Measurements from ENCODE around the gene DEFB132. TPM values are rescaled to one million over a fixed set of nuclear protein-coding genes. Genes with fewer than 3 reads are reported as not detected.

The DEFB132 gene
- total and polyA plus RNA-seq, 2 of the 8 experiments (the other 6 are each of a cell fraction or from before 2014, with no cell fraction given), result not detected

- Histone ChIP-seq H3K23ac (ENCODE audit: insufficient read length) (no peak overlapping the region), H4K91ac (replicated peaks; ENCODE audit: insufficient read length, low read length) (peak overlapping the region; percentile 93), H2BK15ac (ENCODE audit: low read length) (no peak overlapping the region), H2AFZ (ENCODE audit: low read length) (peak overlapping the region; percentile 81; the same call in 1 of the 2 replicates), H3K18ac (ENCODE audit: extremely low read depth, low read length) (peak overlapping the region; percentile 43), H3K27ac (ENCODE audit: low read depth, low read length) (peak overlapping the region; percentile 65), H4K5ac (ENCODE audit: insufficient read length, low read depth, low read length) (peak overlapping the region; percentile 17), H3K56ac (replicated peaks; ENCODE audit: insufficient read length, low read depth, low read length) (peak overlapping the region; percentile 51), H2BK5ac (ENCODE audit: low read depth, low read length) (peak overlapping the region; percentile 83), H3K4me3 (ENCODE audit: extremely low read depth in 1 of 4, insufficient read depth in 2 of 4, low read depth in 3 of 4, low read length in 4 of 4) (peak overlapping the region; percentile 42 to 60 (median 59)), H3K36me3 (ENCODE audit: control insufficient read depth in 2 of 4, insufficient read depth in 4 of 4, low read length in 3 of 4) (no peaks in the 10 kb centered on the region), H3K4me2 (ENCODE audit: insufficient read depth in 1 of 2, low read depth in 2 of 2, low read length in 2 of 2) (peak overlapping the region; percentile 79 to 92), H3K9ac (replicated peaks in 1 of 4; ENCODE audit: extremely low read depth in 1 of 4, low read depth in 3 of 4, low read length in 3 of 4) (peak overlapping the region in 3 of 4 experiments; percentile 40 to 74 (median 41); a peak in 4 of 7 replicates), H3K79me2 (ENCODE audit: control insufficient read depth in 1 of 2, insufficient read depth in 2 of 2, low read length in 2 of 2) (no peaks in the 10 kb centered on the region), H3K9me3 (ENCODE audit: insufficient read depth in 2 of 2, low read depth in 1 of 2, low read length in 1 of 2) (no peaks in the 10 kb centered on the region), H3K14ac (ENCODE audit: insufficient read length) (no peak overlapping the region), H3K27me3 (replicated peaks in 1 of 4; ENCODE audit: control insufficient read depth in 3 of 4, extremely low read depth in 1 of 4, insufficient read depth in 3 of 4, low read length in 3 of 4) (no peaks in the 10 kb centered on the region), H3K79me1 (ENCODE audit: low read depth, low read length) (no peaks in the 10 kb centered on the region), H3K23me2 (ENCODE audit: low read depth, low read length) (peaks cover 4% of the 10 kb centered on the region), H3K4ac (replicated peaks; ENCODE audit: insufficient read length, low read depth, low read length) (peak overlapping the region; percentile 61), H2BK120ac (replicated peaks; ENCODE audit: low read depth, low read length) (peak overlapping the region; percentile 90), H4K20me1 (replicated peaks in 1 of 2; ENCODE audit: control insufficient read depth in 1 of 2, insufficient read depth in 2 of 2, low read length in 2 of 2) (no peaks in the 10 kb centered on the region), H2AK5ac (ENCODE audit: low read depth, low read length) (no peak overlapping the region; the same call in 1 of the 2 replicates), H4K8ac (ENCODE audit: extremely low read depth, insufficient read depth, low read length) (no peak overlapping the region), H3K4me1 (replicated peaks in 1 of 4; ENCODE audit: control insufficient read depth in 3 of 4, insufficient read depth in 4 of 4, low read length in 3 of 4) (peaks cover 4 to 11% (median 6%) of the 10 kb centered on the region in 4 experiments), H2BK20ac (ENCODE audit: low read length) (peak overlapping the region; percentile 53; the same call in 1 of the 2 replicates), H2BK12ac (ENCODE audit: low read depth, low read length) (no peak overlapping the region)
- DNase-seq (ENCODE audit: low read depth in 1 of 2, low spot score in 2 of 2) (no peak), FAIRE-seq (no peak)
- WGBS, 2 experiments (ENCODE audit: extremely low coverage in 1 of 2, insufficient coverage in 1 of 2, insufficient read length in 1 of 2, insufficient replicate concordance in 2 of 2, low coverage in 1 of 2, low lambda C conversion rate in 2 of 2, missing lambda C conversion rate in 1 of 2), result 8% methylated on average over 6 of the region's 6 CpGs; no CpG with 5 or more reads in 1 of the 2 experiments
- POLR2A ChIA-PET (ENCODE audit: partially characterized antibody), result interaction anchor here (0.6 to 6.4 kb wide), 8 partner anchors 10 to 71 kb away, joined by 3 to 97 read pairs (median 6); partner anchors contain the start of genes NRSN2, SOX12 and ZCCHC3
- CTCF ChIA-PET (ENCODE audit: partially characterized antibody), result interaction anchor here (1.1 to 4.5 kb wide), 7 partner anchors 8 to 39 kb away, joined by 3 to 30 read pairs (median 9); no protein-coding TSS in a partner anchor
- 0 out of 4 replicates have a peak, but pooled peaks of 1 of the 2 experiments have one; percentile 5 for TF ChIP-seq RAD21 (IDR thresholded peaks at IDR 0.05 in 1 of 2, conservative IDR thresholded peaks at IDR 0.05 in 1 of 2; ENCODE audit: low read depth in 2 of 2, low read length in 2 of 2)
- TF ChIP-seq POLR2AphosphoS5 (IDR thresholded peaks at IDR 0.05; ENCODE audit: low read depth, low read length), result no peak; the same call in 1 of the 2 replicates
These were observed 51.8 kb downstream of the DEFB132 start for GRCh38 chr20:309306-309840.
